Omental fat pad (tissue), 4 donors: ENCODE measurements around the gene SARNP. TPM values are rescaled to one million over a fixed set of nuclear protein-coding genes. Genes with fewer than 3 reads are reported as not detected.

Experiments
- ATAC-seq: fragments of 150-250 bp; one replicate; pipeline ENCODE4 v1.9.1; 2016; ENCODE audit warnings: mild to moderate bottlenecking, moderate library complexity; ENCODE audit not compliant: low FRiP score
- DNase-seq: peaks from one replicate; pipeline ENCODE4 v3.0.0-alpha.2; 2019; ENCODE audit warnings: low spot score
- CTCF ChIP-seq, 3 donors: fragments of 450-650 bp; IDR thresholded peaks; one replicate each; pipeline ENCODE4 v1.5.1; 2016 to 2017; ENCODE audit warnings: antibody characterized with exemption in 3 of 3, mild to moderate bottlenecking in 3 of 3, moderate library complexity in 2 of 3
- total RNA-seq, 4 donors: library from RNA; depleted of rRNA; stranded (reverse); fragments of >200 nt; gene quantifications; one replicate each; pipeline ENCODE4 v1.1.0, GENCODE V29; 2016

Gene SARNP
- total RNA-seq, 4 donors from 2014 or later = 43.8 to 62.7 (median 52.5) TPM

GRCh38 chr12:55818140-55818728 is 710 bp upstream of the SARNP start:
- ATAC-seq (peak; percentile 58), DNase-seq (no peak)
- no peak for TF ChIP-seq CTCF (IDR thresholded peaks at IDR 0.05)

- DNase-seq (no peak), ATAC-seq (no peak)
- no peak for TF ChIP-seq CTCF (IDR thresholded peaks at IDR 0.05)
Measured at GRCh38 chr12:55816881-55817344, 611 bp downstream of the SARNP start.

- no peak for DNase-seq
Measured at GRCh38 chr12:55815473-55815872, 2.1 kb downstream of the SARNP start.

GRCh38 chr12:55814257-55814656 is 3.3 kb downstream of the SARNP start:
- no peak for TF ChIP-seq CTCF (IDR thresholded peaks at IDR 0.05)

More at GRCh38 chr12:55815473-55815872, 2.1 kb downstream of the SARNP start:
- TF ChIP-seq CTCF (IDR thresholded peaks at IDR 0.05) = no peak
- no peak for ATAC-seq

GRCh38 chr12:55812088-55812487 is 5.4 kb downstream of the SARNP start:
- ATAC-seq (no peak), DNase-seq (no peak)
- TF ChIP-seq CTCF (IDR thresholded peaks at IDR 0.05) = no peak

More at GRCh38 chr12:55814257-55814656, 3.3 kb downstream of the SARNP start:
- no peak for DNase-seq
- ATAC-seq = no peak

GRCh38 chr12:55809274-55809673 is 8.2 kb downstream of the SARNP start:
- DNase-seq (no peak), ATAC-seq (no peak)
- TF ChIP-seq CTCF (IDR thresholded peaks at IDR 0.05) = no peak

GRCh38 chr12:55806982-55807381 is 10.5 kb downstream of the SARNP start:
- ATAC-seq = no peak
- no peak for TF ChIP-seq CTCF (IDR thresholded peaks at IDR 0.05)
- no peak for DNase-seq
